ENCODE data around the gene EVA1C. TPM values are rescaled to one million over a fixed set of nuclear protein-coding genes. Genes with fewer than 3 reads are reported as not detected.
"Not testable (repeated sequence)": the region's sequence is repeated elsewhere in the genome, so short reads cannot be mapped to it uniquely, and the experiment has no call there.

EVA1C gene
- total and polyA plus RNA-seq, 2 donors (not counting 1 experiment from before 2014, with no cell fraction given) = 2.4 to 4.6 TPM

GRCh38 chr21:32447224-32447623 lies 34.7 kb downstream of the EVA1C start:
- H2AFZ ChIP-seq (ENCODE audit: low read length) = no peak overlapping the region
- no peak for DNase-seq (ENCODE audit: low read depth in 2 of 2)
- no peak overlapping the region for H3K9ac ChIP-seq (ENCODE audit: insufficient read depth, low read length)
- H3K4me1 ChIP-seq (ENCODE audit: control insufficient read depth, extremely low read depth, insufficient read depth, low read length) = peaks cover 2% of the 10 kb centered on the region
- no peaks in the 10 kb centered on the region for H3K79me2 ChIP-seq (ENCODE audit: control insufficient read depth, insufficient read depth, low read length)
- H3K9me3 ChIP-seq (ENCODE audit: control insufficient read depth, insufficient read depth, low read depth, low read length) = no peaks in the 10 kb centered on the region
- H3K27me3 ChIP-seq (ENCODE audit: control insufficient read depth, insufficient read depth, low read length) = no peaks in the 10 kb centered on the region
- H4K20me1 ChIP-seq (ENCODE audit: control insufficient read depth, extremely low read depth, insufficient read depth, low read length) = no peaks in the 10 kb centered on the region
- H3K27ac ChIP-seq (ENCODE audit: insufficient read depth, low read length) = no peak overlapping the region
- H3K4me3 ChIP-seq (replicated peaks in 1 of 4; ENCODE audit: control extremely low read depth in 1 of 4, insufficient read depth in 1 of 4, low read depth in 3 of 4, low read length in 4 of 4) = no peak overlapping the region
- TF ChIP-seq EZH2 (IDR thresholded peaks at IDR 0.05; ENCODE audit: low read length, missing control alignments) = no peak
- no peak for TF ChIP-seq CTCF (conservative IDR thresholded peaks at IDR 0.05 in 1 of 2, IDR thresholded peaks at IDR 0.05 in 1 of 2; ENCODE audit: low read depth in 1 of 2, low read length in 2 of 2)
- H3K36me3 ChIP-seq (ENCODE audit: control insufficient read depth, insufficient read depth, low read length) = no peaks in the 10 kb centered on the region
- H3K4me2 ChIP-seq (ENCODE audit: extremely low read depth, insufficient read depth, low read length) = no peak overlapping the region

GRCh38 chr21:32448803-32449594 lies 36.5 kb downstream of the EVA1C start:
- no peaks in the 10 kb centered on the region for H4K20me1 ChIP-seq (ENCODE audit: control insufficient read depth, extremely low read depth, insufficient read depth, low read length)
- no peak overlapping the region for H2AFZ ChIP-seq (ENCODE audit: low read length)
- no peaks in the 10 kb centered on the region for H3K79me2 ChIP-seq (ENCODE audit: control insufficient read depth, insufficient read depth, low read length)
- peak; percentile 12 to 81 for DNase-seq (ENCODE audit: low read depth in 2 of 2)
- no peaks in the 10 kb centered on the region for H3K9me3 ChIP-seq (ENCODE audit: control insufficient read depth, insufficient read depth, low read depth, low read length)
- TF ChIP-seq EZH2 (IDR thresholded peaks at IDR 0.05; ENCODE audit: low read length, missing control alignments) = no peak
- TF ChIP-seq CTCF (conservative IDR thresholded peaks at IDR 0.05 in 1 of 2, IDR thresholded peaks at IDR 0.05 in 1 of 2; ENCODE audit: low read depth in 1 of 2, low read length in 2 of 2) = no peak
- no peak overlapping the region for H3K4me3 ChIP-seq (replicated peaks in 1 of 4; ENCODE audit: control extremely low read depth in 1 of 4, insufficient read depth in 1 of 4, low read depth in 3 of 4, low read length in 4 of 4)
- no peaks in the 10 kb centered on the region for H3K36me3 ChIP-seq (ENCODE audit: control insufficient read depth, insufficient read depth, low read length)
- H3K27ac ChIP-seq (ENCODE audit: insufficient read depth, low read length) = no peak overlapping the region
- H3K9ac ChIP-seq (ENCODE audit: insufficient read depth, low read length) = no peak overlapping the region
- H3K27me3 ChIP-seq (ENCODE audit: control insufficient read depth, insufficient read depth, low read length) = no peaks in the 10 kb centered on the region
- peaks cover 2% of the 10 kb centered on the region for H3K4me1 ChIP-seq (ENCODE audit: control insufficient read depth, extremely low read depth, insufficient read depth, low read length)
- no peak overlapping the region for H3K4me2 ChIP-seq (ENCODE audit: extremely low read depth, insufficient read depth, low read length)

- H3K4me1 ChIP-seq (ENCODE audit: control insufficient read depth, extremely low read depth, insufficient read depth, low read length); H3K79me2 ChIP-seq (ENCODE audit: control insufficient read depth, insufficient read depth, low read length); H3K27me3 ChIP-seq (ENCODE audit: control insufficient read depth, insufficient read depth, low read length); H3K4me3 ChIP-seq (replicated peaks in 1 of 4; ENCODE audit: control extremely low read depth in 1 of 4, insufficient read depth in 1 of 4, low read depth in 3 of 4, low read length in 4 of 4); H4K20me1 ChIP-seq (ENCODE audit: control insufficient read depth, extremely low read depth, insufficient read depth, low read length); H3K36me3 ChIP-seq (ENCODE audit: control insufficient read depth, insufficient read depth, low read length); H3K9me3 ChIP-seq (ENCODE audit: control insufficient read depth, insufficient read depth, low read depth, low read length): not testable (repeated sequence)
- H3K9ac ChIP-seq (ENCODE audit: insufficient read depth, low read length) = peak overlapping the region; percentile 7
- peak; percentile 77 to 90 for DNase-seq (ENCODE audit: low read depth in 2 of 2)
- H3K27ac ChIP-seq (ENCODE audit: insufficient read depth, low read length) = peak overlapping the region; percentile 67
- peak overlapping the region; percentile 51 for H3K4me2 ChIP-seq (ENCODE audit: extremely low read depth, insufficient read depth, low read length)
- peak overlapping the region; percentile 34 for H2AFZ ChIP-seq (ENCODE audit: low read length)
These were observed 38.6 kb downstream of the EVA1C start for GRCh38 chr21:32450881-32451701.

GRCh38 chr21:32452191-32452590 lies 39.7 kb downstream of the EVA1C start:
- not testable (repeated sequence) for H3K27me3 ChIP-seq (ENCODE audit: control insufficient read depth, insufficient read depth, low read length); H4K20me1 ChIP-seq (ENCODE audit: control insufficient read depth, extremely low read depth, insufficient read depth, low read length); H3K9ac ChIP-seq (ENCODE audit: insufficient read depth, low read length); DNase-seq (ENCODE audit: low read depth in 2 of 2); H3K36me3 ChIP-seq (ENCODE audit: control insufficient read depth, insufficient read depth, low read length); H3K4me3 ChIP-seq (replicated peaks in 1 of 4; ENCODE audit: control extremely low read depth in 1 of 4, insufficient read depth in 1 of 4, low read depth in 3 of 4, low read length in 4 of 4); H3K9me3 ChIP-seq (ENCODE audit: control insufficient read depth, insufficient read depth, low read depth, low read length); H3K79me2 ChIP-seq (ENCODE audit: control insufficient read depth, insufficient read depth, low read length); H3K27ac ChIP-seq (ENCODE audit: insufficient read depth, low read length); H3K4me2 ChIP-seq (ENCODE audit: extremely low read depth, insufficient read depth, low read length); H2AFZ ChIP-seq (ENCODE audit: low read length); H3K4me1 ChIP-seq (ENCODE audit: control insufficient read depth, extremely low read depth, insufficient read depth, low read length)
